COR-L47 (cell line): ENCODE data around the gene CYBA.
"Not testable (repeated sequence)": the region's sequence is repeated elsewhere in the genome, so short reads cannot be mapped to it uniquely, and the experiment has no call there.

Source experiments
- DNase-seq: peaks from one replicate; lab custom pipeline; 2025; lab: John Stamatoyannopoulos, UW

The CYBA gene

GRCh38 chr16:88686439-88687253 lies 35.8 kb upstream of the CYBA start, which contains the start of gene SNAI3:
SNAI3 (minus strand) TSS chr16:88686507; CDS start chr16:88686406, 101 bp downstream.
- peak; percentile 82 for DNase-seq

GRCh38 chr16:88686062-88686438 lies 35.2 kb upstream of the CYBA start:
- DNase-seq, result peak; percentile 65

GRCh38 chr16:88685156-88686061 lies 34.6 kb upstream of the CYBA start:
- no peak for DNase-seq

GRCh38 chr16:88684569-88685155 lies 33.8 kb upstream of the CYBA start:
- DNase-seq, result no peak

- no peak for DNase-seq
These were observed 31.0 kb upstream of the CYBA start for GRCh38 chr16:88681709-88682451.

- DNase-seq, result no peak
These were observed 30.3 kb upstream of the CYBA start for GRCh38 chr16:88681084-88681680.

GRCh38 chr16:88680554-88681083 lies 29.8 kb upstream of the CYBA start:
- DNase-seq, result no peak

- DNase-seq, result no peak
These were observed 27.5 kb upstream of the CYBA start for GRCh38 chr16:88678224-88678979.

GRCh38 chr16:88677721-88678120 lies 26.9 kb upstream of the CYBA start:
- DNase-seq, result no peak

GRCh38 chr16:88676502-88677242 lies 25.8 kb upstream of the CYBA start:
- DNase-seq, result no peak

- DNase-seq, result no peak
These were observed 23.0 kb upstream of the CYBA start for GRCh38 chr16:88673716-88674379.

- peak; percentile 34 for DNase-seq
These were observed 21.9 kb upstream of the CYBA start for GRCh38 chr16:88672776-88673175.

GRCh38 chr16:88671806-88672205 lies 21.0 kb upstream of the CYBA start:
- no peak for DNase-seq

GRCh38 chr16:88669980-88670379 lies 19.1 kb upstream of the CYBA start:
- DNase-seq, result no peak

GRCh38 chr16:88669493-88669892 lies 18.6 kb upstream of the CYBA start:
- DNase-seq, result not testable (repeated sequence)

- DNase-seq, result no peak
These were observed 16.6 kb upstream of the CYBA start for GRCh38 chr16:88667461-88667860.

- no peak for DNase-seq
These were observed 14.7 kb upstream of the CYBA start for GRCh38 chr16:88665570-88665969.

GRCh38 chr16:88665148-88665547 lies 14.3 kb upstream of the CYBA start:
- DNase-seq, result no peak
